ENCODE data around the gene C3orf18.

C3orf18 gene

GRCh38 chr3:50551054-50551659 lies 16.4 kb downstream of the C3orf18 start:
- no peak for DNase-seq (ENCODE audit: low spot score)

- peak; percentile 83 for DNase-seq (ENCODE audit: low spot score)
Observed at GRCh38 chr3:50550079-50550736, 17.3 kb downstream of the C3orf18 start.

- DNase-seq (ENCODE audit: low spot score) = no peak
Observed at GRCh38 chr3:50549226-50549625, 18.3 kb downstream of the C3orf18 start.

GRCh38 chr3:50545781-50546180 lies 21.8 kb downstream of the C3orf18 start:
- DNase-seq (ENCODE audit: low spot score) = no peak

GRCh38 chr3:50542177-50543034 lies 25.1 kb downstream of the C3orf18 start:
- DNase-seq (ENCODE audit: low spot score) = peak; percentile 86

- DNase-seq (ENCODE audit: low spot score) = no peak
Observed at GRCh38 chr3:50539356-50540286, 27.9 kb downstream of the C3orf18 start.

GRCh38 chr3:50537421-50538129 lies 30.0 kb downstream of the C3orf18 start:
- no peak for DNase-seq (ENCODE audit: low spot score)

- no peak for DNase-seq (ENCODE audit: low spot score)
Observed at GRCh38 chr3:50536471-50537180, 30.9 kb downstream of the C3orf18 start.

GRCh38 chr3:50534681-50535330 lies 32.7 kb downstream of the C3orf18 start:
- no peak for DNase-seq (ENCODE audit: low spot score)

GRCh38 chr3:50533807-50534461 lies 33.6 kb downstream of the C3orf18 start:
- DNase-seq (ENCODE audit: low spot score) = no peak

GRCh38 chr3:50533316-50533715 lies 34.2 kb downstream of the C3orf18 start:
- no peak for DNase-seq (ENCODE audit: low spot score)

- DNase-seq (ENCODE audit: low spot score) = no peak
Observed at GRCh38 chr3:50532062-50532705, 35.4 kb downstream of the C3orf18 start.

GRCh38 chr3:50531201-50531600 lies 36.3 kb downstream of the C3orf18 start:
- no peak for DNase-seq (ENCODE audit: low spot score)

- DNase-seq (ENCODE audit: low spot score) = no peak
Observed at GRCh38 chr3:50530001-50530970, 37.3 kb downstream of the C3orf18 start.

GRCh38 chr3:50525987-50526386 lies 41.6 kb downstream of the C3orf18 start:
- peak; percentile 75 for DNase-seq (ENCODE audit: low spot score)

- no peak for DNase-seq (ENCODE audit: low spot score)
Observed at GRCh38 chr3:50525191-50525910, 42.2 kb downstream of the C3orf18 start.

GRCh38 chr3:50524746-50525145 lies 42.8 kb downstream of the C3orf18 start:
- DNase-seq (ENCODE audit: low spot score) = no peak
